ENCODE measurements around the gene DYNC2I2. TPM values are rescaled to one million over a fixed set of nuclear protein-coding genes. Genes with fewer than 3 reads are reported as not detected.
"Not testable (repeated sequence)": the region's sequence is repeated elsewhere in the genome, so short reads cannot be mapped to it uniquely, and the experiment has no call there.

Gene DYNC2I2
- total RNA-seq, 1 donor from 2014 or later, result 128 TPM

DNA sequence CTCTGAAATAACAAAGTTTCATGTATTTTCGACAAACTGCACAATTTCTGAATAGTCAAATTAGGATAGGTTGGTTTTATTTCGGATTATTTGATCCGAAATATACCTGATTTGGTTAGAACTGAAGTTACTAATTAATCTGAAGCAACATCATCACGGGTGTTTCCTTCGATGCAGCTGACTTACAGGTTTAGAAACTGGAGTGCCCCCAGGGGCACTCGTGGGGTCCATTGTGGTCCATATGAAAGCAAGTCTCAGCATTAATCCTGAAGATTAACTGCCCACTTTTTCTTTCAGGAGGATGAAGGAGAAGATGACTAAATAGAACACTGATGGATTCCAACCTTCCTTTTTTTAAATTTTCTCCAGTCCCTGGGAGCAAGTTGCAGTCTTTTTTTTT is 37.7 kb upstream of the DYNC2I2 start:
- peak overlapping the region; percentile 38 for H3K4me3 Mint-ChIP-seq
- no peak overlapping the region for H3K27ac Mint-ChIP-seq (ENCODE audit: unreplicated experiment)
- H3K4me1 Mint-ChIP-seq, result peaks cover 26% of the 10 kb centered on the region
- TF ChIP-seq, protein P1, sequence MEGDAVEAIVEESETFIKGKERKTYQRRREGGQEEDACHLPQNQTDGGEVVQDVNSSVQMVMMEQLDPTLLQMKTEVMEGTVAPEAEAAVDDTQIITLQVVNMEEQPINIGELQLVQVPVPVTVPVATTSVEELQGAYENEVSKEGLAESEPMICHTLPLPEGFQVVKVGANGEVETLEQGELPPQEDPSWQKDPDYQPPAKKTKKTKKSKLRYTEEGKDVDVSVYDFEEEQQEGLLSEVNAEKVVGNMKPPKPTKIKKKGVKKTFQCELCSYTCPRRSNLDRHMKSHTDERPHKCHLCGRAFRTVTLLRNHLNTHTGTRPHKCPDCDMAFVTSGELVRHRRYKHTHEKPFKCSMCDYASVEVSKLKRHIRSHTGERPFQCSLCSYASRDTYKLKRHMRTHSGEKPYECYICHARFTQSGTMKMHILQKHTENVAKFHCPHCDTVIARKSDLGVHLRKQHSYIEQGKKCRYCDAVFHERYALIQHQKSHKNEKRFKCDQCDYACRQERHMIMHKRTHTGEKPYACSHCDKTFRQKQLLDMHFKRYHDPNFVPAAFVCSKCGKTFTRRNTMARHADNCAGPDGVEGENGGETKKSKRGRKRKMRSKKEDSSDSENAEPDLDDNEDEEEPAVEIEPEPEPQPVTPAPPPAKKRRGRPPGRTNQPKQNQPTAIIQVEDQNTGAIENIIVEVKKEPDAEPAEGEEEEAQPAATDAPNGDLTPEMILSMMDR (conservative IDR thresholded peaks at IDR 0.05), result no peak
- H3K36me3 Mint-ChIP-seq (ENCODE audit: low read depth), result peaks cover 32% of the 10 kb centered on the region
- peaks cover 3% of the 10 kb centered on the region for H3K27me3 Mint-ChIP-seq (ENCODE audit: low read depth)
- DNase-seq (ENCODE audit: low read depth, low spot score), result no peak
- no peaks in the 10 kb centered on the region for H3K9me3 Mint-ChIP-seq

DNA sequence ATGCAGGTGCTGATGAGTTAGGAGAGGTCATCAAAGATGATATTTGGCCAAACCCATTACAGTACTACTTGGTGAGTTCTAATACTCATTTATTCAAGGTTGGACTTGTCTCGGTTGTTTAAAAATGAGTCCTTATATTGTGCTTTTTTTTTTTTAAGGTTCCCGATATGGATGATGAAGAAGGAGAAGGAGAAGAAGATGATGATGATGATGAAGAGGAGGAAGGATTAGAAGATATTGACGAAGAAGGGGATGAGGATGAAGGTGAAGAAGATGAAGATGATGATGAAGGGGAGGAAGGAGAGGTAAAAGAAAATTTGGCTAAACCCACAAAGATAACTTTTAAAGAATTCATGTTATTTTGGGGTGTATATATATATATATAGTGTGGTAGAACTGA is 37.1 kb upstream of the DYNC2I2 start:
- Mint-ChIP-seq H3K4me3 (peak overlapping the region; percentile 80), H3K27ac (ENCODE audit: unreplicated experiment) (peak overlapping the region; percentile 5), H3K36me3 (ENCODE audit: low read depth) (peaks cover 32% of the 10 kb centered on the region), H3K4me1 (peaks cover 26% of the 10 kb centered on the region)
- not testable (repeated sequence) for DNase-seq (ENCODE audit: low read depth, low spot score); H3K9me3 Mint-ChIP-seq; H3K27me3 Mint-ChIP-seq (ENCODE audit: low read depth)

DNA sequence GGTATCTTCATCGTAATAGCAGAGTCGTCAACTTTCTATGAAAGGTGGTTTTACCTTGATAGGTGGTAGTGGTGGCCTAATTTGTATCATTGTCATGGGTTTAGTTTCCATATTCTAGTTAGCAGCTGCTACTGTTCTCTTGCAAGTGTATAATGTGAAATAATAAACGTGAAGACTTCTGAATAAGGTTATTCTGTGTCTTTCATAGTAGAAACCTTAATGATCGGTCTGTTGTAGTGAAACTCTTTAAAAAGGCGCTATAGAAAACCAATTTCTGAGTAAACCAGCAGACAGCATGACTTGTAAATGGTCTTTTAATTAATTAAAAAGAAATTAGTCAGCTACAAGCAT is 34.0 kb upstream of the DYNC2I2 start:
- Mint-ChIP-seq H3K36me3 (ENCODE audit: low read depth) (peaks cover 26% of the 10 kb centered on the region), H3K27ac (ENCODE audit: unreplicated experiment) (peak overlapping the region; percentile 99), H3K4me1 (peaks cover 44% of the 10 kb centered on the region), H3K9me3 (no peaks in the 10 kb centered on the region), H3K4me3 (peak overlapping the region; percentile 99), H3K27me3 (ENCODE audit: low read depth) (peaks cover 3% of the 10 kb centered on the region)
- TF ChIP-seq, protein P1 (conservative IDR thresholded peaks at IDR 0.05), result no peak
- DNase-seq (ENCODE audit: low read depth, low spot score), result no peak

DNA sequence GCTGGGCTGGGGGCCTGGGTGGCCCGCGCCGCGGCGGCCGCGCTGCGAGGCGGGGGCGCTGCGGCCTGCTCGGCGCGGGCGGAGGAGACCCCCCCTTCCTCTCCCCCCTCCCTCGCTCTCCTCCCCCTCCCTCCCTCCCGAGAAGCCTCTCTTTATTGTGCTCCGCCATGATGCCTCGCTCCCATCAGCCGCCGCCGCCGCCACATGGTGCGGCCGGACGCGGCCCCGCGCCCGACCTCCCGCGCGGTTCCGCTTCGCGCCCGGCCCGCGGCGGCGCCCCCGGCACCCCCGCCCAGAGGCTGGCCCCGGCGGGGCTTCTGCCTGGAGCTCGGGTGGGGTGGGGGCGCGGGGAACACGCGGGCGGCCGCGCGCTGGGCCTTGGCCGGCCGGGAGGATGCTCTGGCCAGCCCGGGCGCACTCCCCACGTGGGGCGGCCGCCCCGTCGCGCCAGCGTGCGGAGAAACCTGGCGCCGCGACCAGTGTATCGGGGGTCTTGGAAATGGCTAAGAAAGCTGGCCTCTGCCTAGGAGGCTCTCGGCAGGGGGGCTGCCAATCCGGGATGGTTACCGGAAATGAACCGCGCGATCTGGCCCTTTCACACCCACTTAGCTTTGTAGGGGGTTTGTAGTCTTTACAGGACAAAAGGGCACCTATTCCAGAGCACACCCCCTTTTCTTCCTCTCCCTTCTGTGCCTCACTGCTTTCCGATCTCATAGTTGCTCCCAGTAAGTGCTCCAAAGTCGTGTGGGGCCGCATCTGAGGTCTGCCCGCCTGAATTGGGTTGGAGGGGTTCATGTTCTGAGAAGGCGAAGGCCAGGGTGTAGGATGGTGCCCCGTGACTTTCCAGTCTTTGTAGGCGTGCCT is 33.4 kb upstream of the DYNC2I2 start:
- H3K4me3 Mint-ChIP-seq, result peak overlapping the region; percentile 99
- no peak for DNase-seq (ENCODE audit: low read depth, low spot score)
- peak overlapping the region; percentile 99 for H3K27ac Mint-ChIP-seq (ENCODE audit: unreplicated experiment)
- peaks cover 26% of the 10 kb centered on the region for H3K36me3 Mint-ChIP-seq (ENCODE audit: low read depth)
- no peaks in the 10 kb centered on the region for H3K9me3 Mint-ChIP-seq
- H3K4me1 Mint-ChIP-seq, result peaks cover 51% of the 10 kb centered on the region
- TF ChIP-seq, protein P1 (conservative IDR thresholded peaks at IDR 0.05), result no peak
- peaks cover 5% of the 10 kb centered on the region for H3K27me3 Mint-ChIP-seq (ENCODE audit: low read depth)

DNA sequence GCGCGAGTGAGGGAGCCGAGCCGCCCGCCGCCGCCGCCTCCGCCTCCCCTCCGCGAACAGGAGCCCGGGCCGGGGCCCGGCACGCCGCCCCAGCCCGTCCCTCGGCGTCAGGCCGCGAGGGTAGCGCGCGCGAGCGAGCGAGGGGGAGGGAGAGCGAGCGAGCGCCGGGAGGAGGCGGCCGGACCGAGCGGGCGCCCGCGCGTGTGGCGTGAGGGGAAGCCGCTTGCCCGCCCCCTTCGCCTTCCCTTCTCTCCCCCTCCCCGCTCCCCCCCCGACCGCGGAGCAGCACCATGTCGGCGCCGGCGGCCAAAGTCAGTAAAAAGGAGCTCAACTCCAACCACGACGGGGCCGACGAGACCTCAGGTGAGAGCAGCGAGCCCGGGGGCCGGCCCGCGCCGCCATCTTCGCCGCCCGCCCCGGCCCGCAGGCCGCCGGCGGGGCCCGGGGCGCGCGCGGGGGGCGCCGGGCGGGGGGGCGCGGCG is 32.7 kb upstream of the DYNC2I2 start:
- Mint-ChIP-seq H3K4me3 (no peak overlapping the region), H3K36me3 (ENCODE audit: low read depth) (peaks cover 23% of the 10 kb centered on the region), H3K9me3 (no peaks in the 10 kb centered on the region), H3K4me1 (peaks cover 58% of the 10 kb centered on the region), H3K27ac (ENCODE audit: unreplicated experiment) (no peak overlapping the region), H3K27me3 (ENCODE audit: low read depth) (peaks cover 5% of the 10 kb centered on the region)
- TF ChIP-seq, protein P1 (conservative IDR thresholded peaks at IDR 0.05), result no peak
- DNase-seq (ENCODE audit: low read depth, low spot score), result peak; percentile 40
